Neural cell (in vitro differentiated cells): ENCODE measurements around the gene HPS5. TPM values are rescaled to one million over a fixed set of nuclear protein-coding genes. Genes with fewer than 3 reads are reported as not detected.

Experiments
- H2AFZ ChIP-seq: fragments of 200-600, 300-800 bp; sonication (generic), shearing (Covaris generic); 2 replicates; pipeline ENCODE4 v1.6.0; 2014; ENCODE audit warnings: low read depth, mild to moderate bottlenecking, antibody characterized with exemption, low read length, moderate library complexity
- H3F3A ChIP-seq: fragments of 200-600 bp; shearing (Covaris generic); 2 replicates; pipeline ENCODE4 v1.6.1; 2016; ENCODE audit warnings: mild to moderate bottlenecking, moderate library complexity, mixed read lengths, antibody characterized with exemption, low read length; ENCODE audit not compliant: insufficient read depth, poor library complexity, severe bottlenecking
- H3K27ac ChIP-seq: fragments of 200-600, 300-800 bp; sonication (generic), shearing (Covaris generic); 2 replicates; pipeline ENCODE4 v1.5.1; 2014; ENCODE audit warnings: mild to moderate bottlenecking, low read length, moderate library complexity
- H3K27me3 ChIP-seq: fragments of 300-800, 200-600 bp; sonication (generic), shearing (Covaris generic); 2 replicates; pipeline ENCODE4 v1.6.0; 2014; ENCODE audit warnings: mild to moderate bottlenecking, low read depth, low read length, moderate library complexity; ENCODE audit not compliant: insufficient read depth
- H3K36me3 ChIP-seq: fragments of 300-800, 200-600 bp; sonication (generic), shearing (Covaris generic); 2 replicates; pipeline ENCODE4 v1.5.1; 2014; ENCODE audit warnings: mild to moderate bottlenecking, antibody characterized with exemption, low read length, moderate library complexity; ENCODE audit not compliant: insufficient read depth
- H3K4me2 ChIP-seq: fragments of 300-800, 200-600 bp; sonication (generic), shearing (Covaris generic); 2 replicates; pipeline ENCODE4 v1.6.0; 2014; ENCODE audit warnings: mild to moderate bottlenecking, low read length
- H3K4me3 ChIP-seq: fragments of 300-800, 200-600 bp; sonication (generic), shearing (Covaris generic); 2 replicates; pipeline ENCODE4 v1.5.1; 2014; ENCODE audit warnings: mild to moderate bottlenecking, low read length, moderate library complexity
- H3K79me2 ChIP-seq: fragments of 200-600 bp; shearing (Covaris generic); replicated peaks from 2 replicates; pipeline ENCODE4 v1.6.0; 2014; ENCODE audit warnings: mild to moderate bottlenecking, low read length, moderate library complexity; ENCODE audit not compliant: insufficient read depth
- H3K9ac ChIP-seq: fragments of 300-800, 200-600 bp; sonication (generic), shearing (Covaris generic); 2 replicates; pipeline ENCODE4 v1.6.1; 2016; ENCODE audit warnings: mild to moderate bottlenecking, low read length, mixed read lengths
- H3K9me2 ChIP-seq: fragments of 200-600 bp; shearing (Covaris generic); 2 replicates; pipeline ENCODE4 v1.6.1; 2016; ENCODE audit warnings: mild to moderate bottlenecking, low read length, mixed read lengths; ENCODE audit not compliant: insufficient read depth
- H3K9me3 ChIP-seq: fragments of 200-600, 300-800 bp; sonication (generic), shearing (Covaris generic); 2 replicates; pipeline ENCODE4 v1.6.1; 2016; ENCODE audit warnings: mild to moderate bottlenecking, mixed run types, low read length, moderate library complexity, mixed read lengths
- H4K20me1 ChIP-seq: fragments of 200-600 bp; shearing (Covaris generic); 2 replicates; pipeline ENCODE4 v1.6.1; 2016; ENCODE audit warnings: mild to moderate bottlenecking, mixed run types; ENCODE audit not compliant: insufficient read depth
- CTCF ChIP-seq: fragments of 450-650 bp; IDR thresholded peaks from 2 replicates; pipeline ENCODE4 v1.5.1; 2014; ENCODE audit warnings: antibody characterized with exemption, mild to moderate bottlenecking, moderate library complexity; ENCODE audit not compliant: poor library complexity, severe bottlenecking
- EP300 ChIP-seq: fragments of 450-650 bp; conservative IDR thresholded peaks from 2 replicates; pipeline ENCODE4 v1.6.1; 2014; ENCODE audit warnings: antibody characterized with exemption, mild to moderate bottlenecking, moderate library complexity; ENCODE audit not compliant: poor library complexity, severe bottlenecking
- EZH2 ChIP-seq: fragments of 200-600, 300-800 bp; shearing (Covaris generic), sonication (generic); IDR thresholded peaks from 2 replicates; pipeline ENCODE4 v1.6.1; 2014; ENCODE audit warnings: antibody characterized with exemption, low read length, borderline replicate concordance, mild to moderate bottlenecking; ENCODE audit not compliant: insufficient read depth, poor library complexity, severe bottlenecking
- MXI1 ChIP-seq: fragments of 450-650 bp; conservative IDR thresholded peaks from 2 replicates; pipeline ENCODE4 v1.6.1; 2014; ENCODE audit warnings: antibody characterized with exemption, mild to moderate bottlenecking; ENCODE audit not compliant: poor library complexity, severe bottlenecking
- POLR2AphosphoS5 ChIP-seq: IDR thresholded peaks from 2 replicates; pipeline ENCODE4 v1.6.1; 2012
- RAD21 ChIP-seq: fragments of 450-650 bp; conservative IDR thresholded peaks from 2 replicates; pipeline ENCODE4 v1.6.1; 2014; ENCODE audit warnings: antibody characterized with exemption, mild to moderate bottlenecking, moderate library complexity
- REST ChIP-seq: IDR thresholded peaks from 2 replicates; pipeline ENCODE4 v1.6.1; 2012; ENCODE audit warnings: borderline replicate concordance
- SMC3 ChIP-seq: fragments of 450-650 bp; conservative IDR thresholded peaks from 2 replicates; pipeline ENCODE4 v1.6.1; 2014; ENCODE audit warnings: antibody characterized with exemption, mild to moderate bottlenecking, moderate library complexity; ENCODE audit not compliant: poor library complexity
- TAF1 ChIP-seq: IDR thresholded peaks from 2 replicates; pipeline ENCODE4 v1.6.1; 2012; ENCODE audit warnings: low read depth
- polyA plus RNA-seq: library from polyadenylated mRNA; depleted of rRNA; stranded (reverse); fragments of >200 nt; gene quantifications from 2 replicates; pipeline ENCODE4 v1.2.3, GENCODE V29; 2014

HPS5 gene
- polyA plus RNA-seq, 1 donor from 2014 or later: 28.5 TPM

- H3K36me3 ChIP-seq: peaks cover 4% of the 10 kb centered on the region
- H3K79me2 ChIP-seq: no peaks in the 10 kb centered on the region
- no peaks in the 10 kb centered on the region for H3K27me3 ChIP-seq
- H4K20me1 ChIP-seq: no peaks in the 10 kb centered on the region
- H3K9ac ChIP-seq: no peak overlapping the region
- no peak overlapping the region for H3K4me2 ChIP-seq
- H3K4me3 ChIP-seq: no peak overlapping the region
- TF ChIP-seq SMC3: no peak
- TF ChIP-seq CTCF: no peak
- TF ChIP-seq POLR2AphosphoS5: no peak
- no peak for TF ChIP-seq REST
- TF ChIP-seq EP300: no peak
- TF ChIP-seq MXI1: no peak
- TF ChIP-seq EZH2: no peak
- TF ChIP-seq TAF1: no peak
- no peak for TF ChIP-seq RAD21
- H3K9me3 ChIP-seq: no peaks in the 10 kb centered on the region
- H3K9me2 ChIP-seq: no peaks in the 10 kb centered on the region
- no peak overlapping the region for H3K27ac ChIP-seq
- H2AFZ ChIP-seq: no peak overlapping the region
- H3F3A ChIP-seq: no peaks in the 10 kb centered on the region
Observed at GRCh38 chr11:18277565-18278271, 44.2 kb downstream of the HPS5 start.

GRCh38 chr11:18271206-18271605, 50.7 kb downstream of the HPS5 start:
- Histone ChIP-seq H4K20me1 (no peaks in the 10 kb centered on the region), H3K4me3 (no peak overlapping the region), H3K36me3 (no peaks in the 10 kb centered on the region), H2AFZ (no peak overlapping the region), H3K4me2 (no peak overlapping the region), H3K27me3 (no peaks in the 10 kb centered on the region), H3K9me3 (no peaks in the 10 kb centered on the region), H3K9ac (no peak overlapping the region), H3K79me2 (no peaks in the 10 kb centered on the region), H3K27ac (no peak overlapping the region), H3K9me2 (no peaks in the 10 kb centered on the region), H3F3A (no peaks in the 10 kb centered on the region)
- TF ChIP-seq CTCF (no peak), TAF1 (no peak), EZH2 (no peak), RAD21 (no peak), MXI1 (no peak), SMC3 (no peak), REST (no peak), POLR2AphosphoS5 (no peak), EP300 (no peak)
